Neural cell (in vitro differentiated cells): ENCODE measurements around the gene MS4A6E. TPM values are rescaled to one million over a fixed set of nuclear protein-coding genes. Genes with fewer than 3 reads are reported as not detected.

Experiments
- H2AFZ ChIP-seq: fragments of 200-600, 300-800 bp; sonication (generic), shearing (Covaris generic); 2 replicates; pipeline ENCODE4 v1.6.0; 2014; ENCODE audit warnings: low read depth, mild to moderate bottlenecking, antibody characterized with exemption, low read length, moderate library complexity
- H3F3A ChIP-seq: fragments of 200-600 bp; shearing (Covaris generic); 2 replicates; pipeline ENCODE4 v1.6.1; 2016; ENCODE audit warnings: mild to moderate bottlenecking, moderate library complexity, mixed read lengths, antibody characterized with exemption, low read length; ENCODE audit not compliant: insufficient read depth, poor library complexity, severe bottlenecking
- H3K27ac ChIP-seq: fragments of 200-600, 300-800 bp; sonication (generic), shearing (Covaris generic); 2 replicates; pipeline ENCODE4 v1.5.1; 2014; ENCODE audit warnings: mild to moderate bottlenecking, low read length, moderate library complexity
- H3K27me3 ChIP-seq: fragments of 300-800, 200-600 bp; sonication (generic), shearing (Covaris generic); 2 replicates; pipeline ENCODE4 v1.6.0; 2014; ENCODE audit warnings: mild to moderate bottlenecking, low read depth, low read length, moderate library complexity; ENCODE audit not compliant: insufficient read depth
- H3K36me3 ChIP-seq: fragments of 300-800, 200-600 bp; sonication (generic), shearing (Covaris generic); 2 replicates; pipeline ENCODE4 v1.5.1; 2014; ENCODE audit warnings: mild to moderate bottlenecking, antibody characterized with exemption, low read length, moderate library complexity; ENCODE audit not compliant: insufficient read depth
- H3K4me2 ChIP-seq: fragments of 300-800, 200-600 bp; sonication (generic), shearing (Covaris generic); 2 replicates; pipeline ENCODE4 v1.6.0; 2014; ENCODE audit warnings: mild to moderate bottlenecking, low read length
- H3K4me3 ChIP-seq: fragments of 300-800, 200-600 bp; sonication (generic), shearing (Covaris generic); 2 replicates; pipeline ENCODE4 v1.5.1; 2014; ENCODE audit warnings: mild to moderate bottlenecking, low read length, moderate library complexity
- H3K79me2 ChIP-seq: fragments of 200-600 bp; shearing (Covaris generic); replicated peaks from 2 replicates; pipeline ENCODE4 v1.6.0; 2014; ENCODE audit warnings: mild to moderate bottlenecking, low read length, moderate library complexity; ENCODE audit not compliant: insufficient read depth
- H3K9ac ChIP-seq: fragments of 300-800, 200-600 bp; sonication (generic), shearing (Covaris generic); 2 replicates; pipeline ENCODE4 v1.6.1; 2016; ENCODE audit warnings: mild to moderate bottlenecking, low read length, mixed read lengths
- H3K9me2 ChIP-seq: fragments of 200-600 bp; shearing (Covaris generic); 2 replicates; pipeline ENCODE4 v1.6.1; 2016; ENCODE audit warnings: mild to moderate bottlenecking, low read length, mixed read lengths; ENCODE audit not compliant: insufficient read depth
- H3K9me3 ChIP-seq: fragments of 200-600, 300-800 bp; sonication (generic), shearing (Covaris generic); 2 replicates; pipeline ENCODE4 v1.6.1; 2016; ENCODE audit warnings: mild to moderate bottlenecking, mixed run types, low read length, moderate library complexity, mixed read lengths
- H4K20me1 ChIP-seq: fragments of 200-600 bp; shearing (Covaris generic); 2 replicates; pipeline ENCODE4 v1.6.1; 2016; ENCODE audit warnings: mild to moderate bottlenecking, mixed run types; ENCODE audit not compliant: insufficient read depth
- EP300 ChIP-seq: fragments of 450-650 bp; conservative IDR thresholded peaks from 2 replicates; pipeline ENCODE4 v1.6.1; 2014; ENCODE audit warnings: antibody characterized with exemption, mild to moderate bottlenecking, moderate library complexity; ENCODE audit not compliant: poor library complexity, severe bottlenecking
- EZH2 ChIP-seq: fragments of 200-600, 300-800 bp; shearing (Covaris generic), sonication (generic); IDR thresholded peaks from 2 replicates; pipeline ENCODE4 v1.6.1; 2014; ENCODE audit warnings: antibody characterized with exemption, low read length, borderline replicate concordance, mild to moderate bottlenecking; ENCODE audit not compliant: insufficient read depth, poor library complexity, severe bottlenecking
- MXI1 ChIP-seq: fragments of 450-650 bp; conservative IDR thresholded peaks from 2 replicates; pipeline ENCODE4 v1.6.1; 2014; ENCODE audit warnings: antibody characterized with exemption, mild to moderate bottlenecking; ENCODE audit not compliant: poor library complexity, severe bottlenecking
- POLR2AphosphoS5 ChIP-seq: IDR thresholded peaks from 2 replicates; pipeline ENCODE4 v1.6.1; 2012
- RAD21 ChIP-seq: fragments of 450-650 bp; conservative IDR thresholded peaks from 2 replicates; pipeline ENCODE4 v1.6.1; 2014; ENCODE audit warnings: antibody characterized with exemption, mild to moderate bottlenecking, moderate library complexity
- SMC3 ChIP-seq: fragments of 450-650 bp; conservative IDR thresholded peaks from 2 replicates; pipeline ENCODE4 v1.6.1; 2014; ENCODE audit warnings: antibody characterized with exemption, mild to moderate bottlenecking, moderate library complexity; ENCODE audit not compliant: poor library complexity
- TAF1 ChIP-seq: IDR thresholded peaks from 2 replicates; pipeline ENCODE4 v1.6.1; 2012; ENCODE audit warnings: low read depth
- polyA plus RNA-seq: library from polyadenylated mRNA; depleted of rRNA; stranded (reverse); fragments of >200 nt; gene quantifications from 2 replicates; pipeline ENCODE4 v1.2.3, GENCODE V29; 2014
- TF ChIP-seq, protein P1 (sequence below): IDR thresholded peaks from 2 replicates; pipeline ENCODE4 v1.6.1; 2012; ENCODE audit warnings: borderline replicate concordance
- TF ChIP-seq, protein P2 (sequence below): fragments of 450-650 bp; IDR thresholded peaks from 2 replicates; pipeline ENCODE4 v1.5.1; 2014; ENCODE audit warnings: antibody characterized with exemption, mild to moderate bottlenecking, moderate library complexity; ENCODE audit not compliant: poor library complexity, severe bottlenecking

The MS4A6E gene
- polyA plus RNA-seq, 1 donor from 2014 or later: not detected

DNA sequence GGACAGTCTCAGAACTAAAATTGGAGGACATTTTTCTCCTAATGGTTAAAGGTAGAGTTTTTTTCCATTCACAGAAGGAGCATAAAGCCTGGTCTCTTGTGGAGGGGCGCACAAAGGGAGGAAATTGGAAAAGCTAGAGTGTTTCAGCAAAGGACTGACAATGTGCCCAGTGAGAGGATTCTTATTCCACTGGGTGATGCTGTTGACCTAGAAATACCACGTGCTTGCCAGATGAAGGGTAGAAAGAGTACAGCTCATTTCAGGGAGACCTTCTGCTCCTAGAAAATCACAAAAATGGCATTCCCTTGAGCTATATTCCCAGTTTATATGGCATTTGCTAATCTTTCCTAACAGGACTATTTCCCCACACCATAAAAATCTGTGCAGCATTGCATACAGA is 21.1 kb downstream of the MS4A6E start:
- Histone ChIP-seq H3K27me3 (no peaks in the 10 kb centered on the region), H3K36me3 (no peaks in the 10 kb centered on the region), H3F3A (no peaks in the 10 kb centered on the region), H2AFZ (no peak overlapping the region), H3K27ac (no peak overlapping the region), H3K4me3 (no peak overlapping the region), H3K79me2 (no peaks in the 10 kb centered on the region), H3K4me2 (no peak overlapping the region), H3K9me2 (no peaks in the 10 kb centered on the region), H3K9me3 (no peaks in the 10 kb centered on the region), H3K9ac (no peak overlapping the region), H4K20me1 (no peaks in the 10 kb centered on the region)
- TF ChIP-seq EP300 (no peak), MXI1 (no peak), EZH2 (no peak), TAF1 (no peak), POLR2AphosphoS5 (no peak), RAD21 (no peak), SMC3 (no peak)
- TF ChIP-seq, protein P1, sequence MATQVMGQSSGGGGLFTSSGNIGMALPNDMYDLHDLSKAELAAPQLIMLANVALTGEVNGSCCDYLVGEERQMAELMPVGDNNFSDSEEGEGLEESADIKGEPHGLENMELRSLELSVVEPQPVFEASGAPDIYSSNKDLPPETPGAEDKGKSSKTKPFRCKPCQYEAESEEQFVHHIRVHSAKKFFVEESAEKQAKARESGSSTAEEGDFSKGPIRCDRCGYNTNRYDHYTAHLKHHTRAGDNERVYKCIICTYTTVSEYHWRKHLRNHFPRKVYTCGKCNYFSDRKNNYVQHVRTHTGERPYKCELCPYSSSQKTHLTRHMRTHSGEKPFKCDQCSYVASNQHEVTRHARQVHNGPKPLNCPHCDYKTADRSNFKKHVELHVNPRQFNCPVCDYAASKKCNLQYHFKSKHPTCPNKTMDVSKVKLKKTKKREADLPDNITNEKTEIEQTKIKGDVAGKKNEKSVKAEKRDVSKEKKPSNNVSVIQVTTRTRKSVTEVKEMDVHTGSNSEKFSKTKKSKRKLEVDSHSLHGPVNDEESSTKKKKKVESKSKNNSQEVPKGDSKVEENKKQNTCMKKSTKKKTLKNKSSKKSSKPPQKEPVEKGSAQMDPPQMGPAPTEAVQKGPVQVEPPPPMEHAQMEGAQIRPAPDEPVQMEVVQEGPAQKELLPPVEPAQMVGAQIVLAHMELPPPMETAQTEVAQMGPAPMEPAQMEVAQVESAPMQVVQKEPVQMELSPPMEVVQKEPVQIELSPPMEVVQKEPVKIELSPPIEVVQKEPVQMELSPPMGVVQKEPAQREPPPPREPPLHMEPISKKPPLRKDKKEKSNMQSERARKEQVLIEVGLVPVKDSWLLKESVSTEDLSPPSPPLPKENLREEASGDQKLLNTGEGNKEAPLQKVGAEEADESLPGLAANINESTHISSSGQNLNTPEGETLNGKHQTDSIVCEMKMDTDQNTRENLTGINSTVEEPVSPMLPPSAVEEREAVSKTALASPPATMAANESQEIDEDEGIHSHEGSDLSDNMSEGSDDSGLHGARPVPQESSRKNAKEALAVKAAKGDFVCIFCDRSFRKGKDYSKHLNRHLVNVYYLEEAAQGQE: no peak
- TF ChIP-seq, protein P2, sequence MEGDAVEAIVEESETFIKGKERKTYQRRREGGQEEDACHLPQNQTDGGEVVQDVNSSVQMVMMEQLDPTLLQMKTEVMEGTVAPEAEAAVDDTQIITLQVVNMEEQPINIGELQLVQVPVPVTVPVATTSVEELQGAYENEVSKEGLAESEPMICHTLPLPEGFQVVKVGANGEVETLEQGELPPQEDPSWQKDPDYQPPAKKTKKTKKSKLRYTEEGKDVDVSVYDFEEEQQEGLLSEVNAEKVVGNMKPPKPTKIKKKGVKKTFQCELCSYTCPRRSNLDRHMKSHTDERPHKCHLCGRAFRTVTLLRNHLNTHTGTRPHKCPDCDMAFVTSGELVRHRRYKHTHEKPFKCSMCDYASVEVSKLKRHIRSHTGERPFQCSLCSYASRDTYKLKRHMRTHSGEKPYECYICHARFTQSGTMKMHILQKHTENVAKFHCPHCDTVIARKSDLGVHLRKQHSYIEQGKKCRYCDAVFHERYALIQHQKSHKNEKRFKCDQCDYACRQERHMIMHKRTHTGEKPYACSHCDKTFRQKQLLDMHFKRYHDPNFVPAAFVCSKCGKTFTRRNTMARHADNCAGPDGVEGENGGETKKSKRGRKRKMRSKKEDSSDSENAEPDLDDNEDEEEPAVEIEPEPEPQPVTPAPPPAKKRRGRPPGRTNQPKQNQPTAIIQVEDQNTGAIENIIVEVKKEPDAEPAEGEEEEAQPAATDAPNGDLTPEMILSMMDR: no peak

DNA sequence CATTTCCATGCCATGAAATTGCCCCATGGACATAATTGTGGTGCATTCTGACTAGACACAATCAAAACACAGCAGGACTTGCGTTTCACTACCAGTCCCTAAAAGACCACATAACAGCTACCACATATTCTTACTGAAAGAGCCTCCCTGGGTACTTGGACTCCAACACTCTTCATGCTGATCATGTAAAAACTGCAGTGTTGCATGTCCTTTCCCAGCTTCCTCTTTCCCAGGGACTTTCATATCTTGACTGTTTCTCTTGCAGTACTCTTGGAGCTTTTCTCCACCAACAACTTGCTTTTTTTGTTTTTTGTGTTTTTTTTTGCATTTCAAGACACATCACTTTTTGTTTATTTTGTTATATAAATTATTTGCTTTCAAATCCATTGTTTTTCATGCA is 22.9 kb downstream of the MS4A6E start:
- no peak for TF ChIP-seq EP300
- TF ChIP-seq, protein P2: no peak
- no peak for TF ChIP-seq MXI1
- no peak for TF ChIP-seq TAF1
- no peak for TF ChIP-seq SMC3
- no peak for TF ChIP-seq EZH2
- no peak for TF ChIP-seq RAD21
- TF ChIP-seq, protein P1: no peak
- TF ChIP-seq POLR2AphosphoS5: no peak

More for the DNA sequence above, 22.9 kb downstream of the MS4A6E start:
- no peak overlapping the region for H3K9ac ChIP-seq
- no peak overlapping the region for H3K27ac ChIP-seq
- H3K9me2 ChIP-seq: no peaks in the 10 kb centered on the region
- H3K4me3 ChIP-seq: no peak overlapping the region
- no peaks in the 10 kb centered on the region for H3K79me2 ChIP-seq
- H4K20me1 ChIP-seq: no peaks in the 10 kb centered on the region
- no peak overlapping the region for H3K4me2 ChIP-seq
- H2AFZ ChIP-seq: no peak overlapping the region
- no peaks in the 10 kb centered on the region for H3K36me3 ChIP-seq
- H3F3A ChIP-seq: no peaks in the 10 kb centered on the region
- no peaks in the 10 kb centered on the region for H3K27me3 ChIP-seq
- H3K9me3 ChIP-seq: no peaks in the 10 kb centered on the region
